GM12801 (cell line): Measurements from ENCODE around the gene FRS2.

Experiments used
- CTCF ChIP-seq: IDR thresholded peaks from one replicate; pipeline ENCODE4 v1.5.1; 2011; ENCODE audit warnings: control low read depth; ENCODE audit not compliant: insufficient read length; ENCODE audit errors: extremely low read depth

FRS2 gene

GRCh38 chr12:69627501-69627900 is 157.3 kb downstream of the FRS2 start:
- no peak for TF ChIP-seq CTCF
